ENCODE data around the gene IL3. TPM values are rescaled to one million over a fixed set of nuclear protein-coding genes. Genes with fewer than 3 reads are reported as not detected.
A peak's percentile ranks its signal among the peaks of the same experiment; 100 is the strongest.

IL3 gene
- total and polyA plus RNA-seq, 9 of the 15 experiments (the other 6 are each of a cell fraction or from before 2014, with no cell fraction given), result not detected

DNA sequence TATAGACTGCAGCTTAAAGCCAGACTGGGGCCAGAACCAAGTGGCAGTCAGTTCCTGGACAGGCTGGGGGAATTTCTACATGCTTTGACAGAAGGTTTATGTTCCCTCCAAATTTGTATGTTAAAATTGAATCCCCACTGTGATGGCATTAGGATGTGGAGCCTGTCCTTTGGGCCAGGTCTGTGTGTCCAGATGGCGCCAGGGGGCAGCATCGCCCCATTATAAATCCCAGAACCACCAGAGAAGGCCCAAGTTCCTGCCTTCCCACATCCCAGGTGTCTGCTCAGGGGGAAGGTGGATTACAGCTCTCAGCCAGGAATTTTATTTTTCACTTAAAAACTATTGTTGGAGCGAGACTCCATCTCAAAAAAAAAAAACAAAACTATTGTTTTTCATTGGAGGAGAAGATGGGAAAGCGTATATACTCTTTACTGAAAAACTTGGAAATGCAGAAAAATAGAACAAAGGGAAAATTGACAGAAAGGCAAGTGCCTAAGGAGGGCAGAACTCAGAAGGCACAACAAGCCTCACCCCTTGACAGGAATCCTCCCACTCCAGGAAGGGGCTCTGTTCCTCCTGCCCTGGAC, 5.0 kb downstream of the IL3 start (continued):
- TF ChIP-seq ZBTB5 (IDR thresholded peaks at IDR 0.05) (no peak), ZNF699 (CRISPR knock-in tag; IDR thresholded peaks at IDR 0.05; ENCODE audit: insufficient replicate concordance) (no peak), ZBTB49 (CRISPR knock-in tag; IDR thresholded peaks at IDR 0.05; ENCODE audit: borderline replicate concordance) (no peak), SMARCB1 (IDR thresholded peaks at IDR 0.05; ENCODE audit: insufficient read length, low read depth) (no peak), PML (IDR thresholded peaks at IDR 0.05; ENCODE audit: low read length) (no peak), SMC3 (conservative IDR thresholded peaks at IDR 0.05; ENCODE audit: insufficient read depth, low read depth, low read length) (peak; percentile 85), FOXA1 (IDR thresholded peaks at IDR 0.05; ENCODE audit: borderline replicate concordance) (no peak), ZKSCAN8 (CRISPR knock-in tag; IDR thresholded peaks at IDR 0.05) (no peak), ARID2 (IDR thresholded peaks at IDR 0.05) (peak; percentile 76), ZNF174 (CRISPR knock-in tag; IDR thresholded peaks at IDR 0.05) (no peak), BRF2 (IDR thresholded peaks at IDR 0.05; ENCODE audit: borderline replicate concordance, insufficient read depth, insufficient read length) (no peak), TARDBP (IDR thresholded peaks at IDR 0.05) (no peak), PHF21A (IDR thresholded peaks at IDR 0.05; ENCODE audit: borderline replicate concordance, low read depth) (no peak), TAF1 (IDR thresholded peaks at IDR 0.05; ENCODE audit: control insufficient read depth, extremely low read depth, insufficient read depth, low read length, severe bottlenecking) (no peak), STAT5A (IDR thresholded peaks at IDR 0.05; ENCODE audit: borderline replicate concordance, low read length) (no peak), GTF2A2 (tag; IDR thresholded peaks at IDR 0.05) (no peak), ZNF584 (CRISPR knock-in tag; IDR thresholded peaks at IDR 0.05; ENCODE audit: low read depth) (no peak), SRSF3 (IDR thresholded peaks at IDR 0.05; ENCODE audit: insufficient read depth, low read length) (no peak), HEY1 (CRISPR knock-in tag; IDR thresholded peaks at IDR 0.05; ENCODE audit: borderline replicate concordance) (no peak), KLF16 (IDR thresholded peaks at IDR 0.05) (peak; percentile 27; the same call in 1 of the 2 replicates)
- TF ChIP-seq, protein P1, sequence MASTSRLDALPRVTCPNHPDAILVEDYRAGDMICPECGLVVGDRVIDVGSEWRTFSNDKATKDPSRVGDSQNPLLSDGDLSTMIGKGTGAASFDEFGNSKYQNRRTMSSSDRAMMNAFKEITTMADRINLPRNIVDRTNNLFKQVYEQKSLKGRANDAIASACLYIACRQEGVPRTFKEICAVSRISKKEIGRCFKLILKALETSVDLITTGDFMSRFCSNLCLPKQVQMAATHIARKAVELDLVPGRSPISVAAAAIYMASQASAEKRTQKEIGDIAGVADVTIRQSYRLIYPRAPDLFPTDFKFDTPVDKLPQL (IDR thresholded peaks at IDR 0.05; ENCODE audit: extremely low read depth, insufficient read length), result no peak
- TF ChIP-seq, protein P2, sequence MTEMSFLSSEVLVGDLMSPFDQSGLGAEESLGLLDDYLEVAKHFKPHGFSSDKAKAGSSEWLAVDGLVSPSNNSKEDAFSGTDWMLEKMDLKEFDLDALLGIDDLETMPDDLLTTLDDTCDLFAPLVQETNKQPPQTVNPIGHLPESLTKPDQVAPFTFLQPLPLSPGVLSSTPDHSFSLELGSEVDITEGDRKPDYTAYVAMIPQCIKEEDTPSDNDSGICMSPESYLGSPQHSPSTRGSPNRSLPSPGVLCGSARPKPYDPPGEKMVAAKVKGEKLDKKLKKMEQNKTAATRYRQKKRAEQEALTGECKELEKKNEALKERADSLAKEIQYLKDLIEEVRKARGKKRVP (CRISPR knock-in tag; IDR thresholded peaks at IDR 0.05), result no peak

All from K562 (cell line).